ENCODE data around the gene KPNA6.

DNA sequence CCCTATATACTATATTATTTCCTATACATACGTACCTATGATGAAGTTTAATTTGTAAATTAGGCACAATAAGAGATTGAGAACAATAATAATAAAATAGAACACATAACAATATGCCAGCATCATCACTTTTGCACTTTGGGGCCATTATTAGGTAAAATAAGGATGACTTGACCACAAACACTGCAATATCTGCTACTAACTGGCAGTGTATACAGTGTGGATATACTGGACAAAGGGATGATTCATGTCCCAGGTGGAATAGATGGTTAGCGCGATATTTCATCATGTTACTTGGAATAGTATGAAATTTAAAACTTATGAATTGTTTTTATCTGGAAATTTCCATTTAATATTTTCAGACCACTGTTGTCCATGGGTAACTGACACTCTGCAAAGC, 36.2 kb downstream of the KPNA6 start:
- TF ChIP-seq, protein P1, sequence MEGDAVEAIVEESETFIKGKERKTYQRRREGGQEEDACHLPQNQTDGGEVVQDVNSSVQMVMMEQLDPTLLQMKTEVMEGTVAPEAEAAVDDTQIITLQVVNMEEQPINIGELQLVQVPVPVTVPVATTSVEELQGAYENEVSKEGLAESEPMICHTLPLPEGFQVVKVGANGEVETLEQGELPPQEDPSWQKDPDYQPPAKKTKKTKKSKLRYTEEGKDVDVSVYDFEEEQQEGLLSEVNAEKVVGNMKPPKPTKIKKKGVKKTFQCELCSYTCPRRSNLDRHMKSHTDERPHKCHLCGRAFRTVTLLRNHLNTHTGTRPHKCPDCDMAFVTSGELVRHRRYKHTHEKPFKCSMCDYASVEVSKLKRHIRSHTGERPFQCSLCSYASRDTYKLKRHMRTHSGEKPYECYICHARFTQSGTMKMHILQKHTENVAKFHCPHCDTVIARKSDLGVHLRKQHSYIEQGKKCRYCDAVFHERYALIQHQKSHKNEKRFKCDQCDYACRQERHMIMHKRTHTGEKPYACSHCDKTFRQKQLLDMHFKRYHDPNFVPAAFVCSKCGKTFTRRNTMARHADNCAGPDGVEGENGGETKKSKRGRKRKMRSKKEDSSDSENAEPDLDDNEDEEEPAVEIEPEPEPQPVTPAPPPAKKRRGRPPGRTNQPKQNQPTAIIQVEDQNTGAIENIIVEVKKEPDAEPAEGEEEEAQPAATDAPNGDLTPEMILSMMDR (IDR thresholded peaks at IDR 0.05; ENCODE audit: insufficient read depth, low read length, poor library complexity, severe bottlenecking) = no peak
- no peak for TF ChIP-seq EZH2phosphoT487 (conservative IDR thresholded peaks at IDR 0.05; ENCODE audit: low read length)

Data from SU-DHL-6 (cell line).